IMR-90 (cell line): ENCODE measurements around the gene FMNL3. TPM values are rescaled to one million over a fixed set of nuclear protein-coding genes. Genes with fewer than 3 reads are reported as not detected.

Experiments used
- ATAC-seq: fragments of 200-7000 bp; cut with Tn5 transposase; 2 replicates; pipeline ENCODE4 v1.9.1; 2020; ENCODE audit warnings: low read depth, mild to moderate bottlenecking, moderate library complexity
- BruUV-seq: library from RNA; stranded (reverse); fragments of 400-500 nt; replicated peaks from 2 replicates; lab custom pipeline; 2021; lab: Mats Ljungman, UMichigan
- CTCF ChIA-PET: fragments of 300-600 bp; formaldehyde crosslinking; extraction: SDS; loops from one replicate; lab custom pipeline; 2021; ENCODE audit warnings: antibody characterized with exemption; lab: Yijun Ruan, JAX
- POLR2A ChIA-PET: fragments of 300-600 bp; sonication (Branson Sonifier 250); formaldehyde crosslinking; loops from one replicate; lab custom pipeline; 2022; ENCODE audit warnings: antibody characterized with exemption; ENCODE audit not compliant: unreplicated experiment; lab: Charles Lee
- DNase-seq: peaks from one replicate; pipeline ENCODE4 v3.0.0; 2013
- H2AFZ ChIP-seq: replicated peaks from 2 replicates; pipeline ENCODE3; 2013; ENCODE audit warnings: low read length, mild to moderate bottlenecking; ENCODE audit not compliant: poor library complexity
- H2AK5ac ChIP-seq: 2 replicates; pipeline ENCODE4 v1.6.1; 2013; ENCODE audit warnings: low read depth, low read length, inconsistent platforms
- H2AK9ac ChIP-seq: replicated peaks from 2 replicates; pipeline ENCODE3; 2013; ENCODE audit warnings: mild to moderate bottlenecking, low read depth, low read length, moderate library complexity; ENCODE audit not compliant: poor library complexity
- H2BK120ac ChIP-seq: 2 replicates; pipeline ENCODE4 v1.6.1; 2013; ENCODE audit warnings: low read depth, low read length, inconsistent platforms
- H2BK15ac ChIP-seq: 3 replicates; pipeline ENCODE4 v1.6.1; 2013; ENCODE audit warnings: low read depth, low read length, inconsistent platforms
- H2BK20ac ChIP-seq: 2 replicates; pipeline ENCODE4 v1.6.1; 2013; ENCODE audit warnings: low read depth, mild to moderate bottlenecking, inconsistent platforms, low read length, moderate library complexity
- H2BK5ac ChIP-seq: 2 replicates; pipeline ENCODE4 v1.6.1; 2013; ENCODE audit warnings: mild to moderate bottlenecking, low read depth, low read length, inconsistent platforms; ENCODE audit not compliant: poor library complexity, severe bottlenecking
- H3K14ac ChIP-seq: replicated peaks from 2 replicates; pipeline ENCODE4 v1.6.1; 2013; ENCODE audit warnings: low read depth, low read length, inconsistent platforms
- H3K18ac ChIP-seq: 2 replicates; pipeline ENCODE4 v1.6.1; 2013; ENCODE audit warnings: low read depth, low read length, control low read depth
- H3K23ac ChIP-seq: 2 replicates; pipeline ENCODE4 v1.6.1; 2013; ENCODE audit warnings: low read depth, low read length, inconsistent platforms
- H3K27ac ChIP-seq: 2 replicates; pipeline ENCODE4 v1.5.1; 2013; ENCODE audit warnings: mild to moderate bottlenecking, control low read depth, low read length; ENCODE audit not compliant: insufficient read depth
- H3K27me3 ChIP-seq: 2 replicates; pipeline ENCODE4 v1.6.1; 2013; ENCODE audit warnings: low read length; ENCODE audit not compliant: control insufficient read depth, insufficient read depth
- H3K36me3 ChIP-seq: 2 replicates; pipeline ENCODE4 v1.6.1; 2013; ENCODE audit warnings: low read length, mixed read lengths; ENCODE audit not compliant: control insufficient read depth, insufficient read depth
- H3K4ac ChIP-seq: 2 replicates; pipeline ENCODE4 v1.6.1; 2013; ENCODE audit warnings: low read depth, low read length, inconsistent platforms
- H3K4me1 ChIP-seq: 2 replicates; pipeline ENCODE4 v1.6.1; 2013; ENCODE audit warnings: low read length, mixed read lengths; ENCODE audit not compliant: control insufficient read depth, insufficient read depth
- H3K4me2 ChIP-seq: 2 replicates; pipeline ENCODE4 v1.6.1; 2013; ENCODE audit warnings: low read depth, mild to moderate bottlenecking, control low read depth, low read length, moderate library complexity
- H3K4me3 ChIP-seq: 2 replicates; pipeline ENCODE4 v1.5.1; 2013; ENCODE audit warnings: low read depth, mild to moderate bottlenecking, control low read depth, low read length, moderate library complexity; ENCODE audit not compliant: insufficient read depth
- H3K56ac ChIP-seq: 2 replicates; pipeline ENCODE4 v1.6.1; 2013; ENCODE audit warnings: low read length, inconsistent platforms; ENCODE audit not compliant: insufficient read depth; ENCODE audit errors: extremely low read depth
- H3K79me1 ChIP-seq, 2 experiments: 2 replicates each; pipeline ENCODE4 v1.6.1; 2013; ENCODE audit warnings: low read length in 2 of 2, inconsistent platforms in 1 of 2, low read depth in 1 of 2
- H3K9ac ChIP-seq: 2 replicates; pipeline ENCODE4 v1.6.1; 2013; ENCODE audit warnings: low read depth, low read length, control low read depth
- H3K9me1 ChIP-seq: 2 replicates; pipeline ENCODE4 v1.6.1; 2013; ENCODE audit warnings: low read length, inconsistent platforms; ENCODE audit not compliant: insufficient read depth
- H3K9me3 ChIP-seq: 2 replicates; pipeline ENCODE4 v1.6.1; 2013; ENCODE audit warnings: low read length; ENCODE audit not compliant: control insufficient read depth, insufficient read depth
- H4K20me1 ChIP-seq: 2 replicates; pipeline ENCODE4 v1.6.1; 2013; ENCODE audit warnings: low read length, inconsistent platforms; ENCODE audit not compliant: insufficient read depth
- H4K5ac ChIP-seq: 2 replicates; pipeline ENCODE4 v1.6.1; 2013; ENCODE audit warnings: mild to moderate bottlenecking, low read depth, low read length, control low read depth
- H4K8ac ChIP-seq, 2 experiments: 2 replicates each; pipeline ENCODE4 v1.6.1; 2013; ENCODE audit warnings: low read depth in 2 of 2, low read length in 2 of 2, control low read depth in 1 of 2, inconsistent platforms in 1 of 2
- H4K91ac ChIP-seq: 2 replicates; pipeline ENCODE4 v1.6.1; 2013; ENCODE audit warnings: low read depth, low read length, inconsistent platforms; ENCODE audit not compliant: insufficient read depth
- BHLHE40 ChIP-seq: fragments of 150-350 bp; IDR thresholded peaks from 2 replicates; pipeline ENCODE4 v1.6.1; 2016; ENCODE audit warnings: mild to moderate bottlenecking, low read depth, low read length
- CEBPB ChIP-seq: IDR thresholded peaks from 2 replicates; pipeline ENCODE4 v1.6.1; 2012; ENCODE audit warnings: low read depth, low read length, improper control_type of control experiment
- CHD1 ChIP-seq: IDR thresholded peaks from 2 replicates; pipeline ENCODE4 v1.6.1; 2012; ENCODE audit warnings: low read depth, low read length, improper control_type of control experiment
- ELK1 ChIP-seq: fragments of 150-350 bp; IDR thresholded peaks from 2 replicates; pipeline ENCODE4 v1.6.1; 2016; ENCODE audit warnings: low read depth, mild to moderate bottlenecking, low read length, moderate library complexity, borderline replicate concordance
- FOS ChIP-seq: fragments of 150-350 bp; IDR thresholded peaks from 2 replicates; pipeline ENCODE4 v1.6.1; 2016; ENCODE audit warnings: low read depth, low read length
- MAFK ChIP-seq: IDR thresholded peaks from 2 replicates; pipeline ENCODE4 v1.6.1; 2012; ENCODE audit warnings: low read depth, low read length, improper control_type of control experiment
- MAZ ChIP-seq: IDR thresholded peaks from 2 replicates; pipeline ENCODE4 v1.6.1; 2012; ENCODE audit warnings: low read depth, mild to moderate bottlenecking, low read length, improper control_type of control experiment, moderate library complexity, borderline replicate concordance
- MXI1 ChIP-seq: IDR thresholded peaks from 2 replicates; pipeline ENCODE4 v1.6.1; 2012; ENCODE audit warnings: low read depth, mild to moderate bottlenecking, low read length, moderate library complexity, borderline replicate concordance
- NFE2L2 ChIP-seq: fragments of 150-350 bp; IDR thresholded peaks from 2 replicates; pipeline ENCODE4 v1.6.1; 2016; ENCODE audit warnings: low read depth, mild to moderate bottlenecking, low read length
- POLR2A ChIP-seq: IDR thresholded peaks from 2 replicates; pipeline ENCODE4 v1.6.1; 2012; ENCODE audit warnings: mild to moderate bottlenecking, low read depth, low read length
- RAD21 ChIP-seq: IDR thresholded peaks from 2 replicates; pipeline ENCODE4 v1.6.1; 2012; ENCODE audit warnings: low read length, improper control_type of control experiment
- RCOR1 ChIP-seq: IDR thresholded peaks from 2 replicates; pipeline ENCODE4 v1.6.1; 2012; ENCODE audit warnings: mild to moderate bottlenecking, low read length, improper control_type of control experiment; ENCODE audit not compliant: insufficient replicate concordance
- RFX5 ChIP-seq: IDR thresholded peaks from 2 replicates; pipeline ENCODE4 v1.8.0; 2012; ENCODE audit warnings: low read depth, mild to moderate bottlenecking, low read length, moderate library complexity
- SMC3 ChIP-seq: fragments of 150-350 bp; IDR thresholded peaks from 2 replicates; pipeline ENCODE4 v1.6.1; 2016; ENCODE audit warnings: low read depth, mild to moderate bottlenecking, antibody characterized with exemption, low read length, moderate library complexity
- WGBS, 2 experiments: methylation state at CpG; one replicate each; pipeline versions ENCODE4 v1.1.5 to v1.1.7; 2013; ENCODE audit warnings: missing lambda C conversion rate in 2 of 2; ENCODE audit not compliant: insufficient read length in 1 of 2; ENCODE audit errors: extremely low coverage in 2 of 2; 5-methylcytosine and 5-hydroxymethylcytosine counted together
- dilution Hi-C: fragments of 300-500 bp; cut with HindIII; formaldehyde crosslinking; loops from one replicate; pipeline ENCODE4 v1.14.3; 2018; ENCODE audit warnings: low sequenced_read_pairs; ENCODE audit not compliant: unreplicated experiment
- in situ Hi-C: fragments of 300-500 bp; cut with MboI; formaldehyde crosslinking; loops from 3 replicates; pipeline ENCODE4 v1.14.3; 2019; ENCODE audit warnings: low sequenced_read_pairs, inconsistent platforms, mixed read lengths
- intact Hi-C: fragments of 100-400 bp; cut with micrococcal nuclease; formaldehyde crosslinking; loops from 2 replicates; pipeline ENCODE4 v1.10.0; 2022
- polyA plus RNA-seq, 3 experiments: library from polyadenylated mRNA; depleted of rRNA; stranded (reverse); fragments of >200 nt; gene quantifications; 2 replicates each; pipeline ENCODE4 v1.2.3, GENCODE V29; 2012; ENCODE audit warnings: low replicate concordance in 1 of 3
- total RNA-seq: library from RNA; depleted of rRNA; stranded (reverse); fragments of >200 nt; gene quantifications from 2 replicates; pipeline ENCODE4 v1.2.3, GENCODE V29; 2012
- TF ChIP-seq, protein P1 (sequence below): fragments of 150-350 bp; IDR thresholded peaks from 2 replicates; pipeline ENCODE4 v1.6.1; 2017; ENCODE audit warnings: mild to moderate bottlenecking, antibody characterized with exemption, low read length, low read depth
- TF ChIP-seq, protein P2 (sequence below): conservative IDR thresholded peaks from 2 replicates; pipeline ENCODE4 v1.5.1; 2012; ENCODE audit warnings: mild to moderate bottlenecking, low read depth, low read length, improper control_type of control experiment

The FMNL3 gene
- total and polyA plus RNA-seq, 2 of the 4 experiments (the other 2 are of a cell fraction), result 16.3 to 36.4 TPM

GRCh38 chr12:49626836-49627235, 80.4 kb downstream of the FMNL3 start:
- no peak for TF ChIP-seq POLR2A
- TF ChIP-seq ELK1, result no peak
- no peak for TF ChIP-seq NFE2L2
- TF ChIP-seq MAFK, result no peak
- TF ChIP-seq RFX5, result no peak
- no peak for TF ChIP-seq CEBPB
- TF ChIP-seq SMC3, result no peak
- no peak for TF ChIP-seq RCOR1
- no peak for TF ChIP-seq BHLHE40
- TF ChIP-seq, protein P1, sequence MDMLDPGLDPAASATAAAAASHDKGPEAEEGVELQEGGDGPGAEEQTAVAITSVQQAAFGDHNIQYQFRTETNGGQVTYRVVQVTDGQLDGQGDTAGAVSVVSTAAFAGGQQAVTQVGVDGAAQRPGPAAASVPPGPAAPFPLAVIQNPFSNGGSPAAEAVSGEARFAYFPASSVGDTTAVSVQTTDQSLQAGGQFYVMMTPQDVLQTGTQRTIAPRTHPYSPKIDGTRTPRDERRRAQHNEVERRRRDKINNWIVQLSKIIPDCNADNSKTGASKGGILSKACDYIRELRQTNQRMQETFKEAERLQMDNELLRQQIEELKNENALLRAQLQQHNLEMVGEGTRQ, result no peak
- TF ChIP-seq MAZ, result no peak
- TF ChIP-seq MXI1, result no peak
- no peak for TF ChIP-seq FOS
- TF ChIP-seq, protein P2, sequence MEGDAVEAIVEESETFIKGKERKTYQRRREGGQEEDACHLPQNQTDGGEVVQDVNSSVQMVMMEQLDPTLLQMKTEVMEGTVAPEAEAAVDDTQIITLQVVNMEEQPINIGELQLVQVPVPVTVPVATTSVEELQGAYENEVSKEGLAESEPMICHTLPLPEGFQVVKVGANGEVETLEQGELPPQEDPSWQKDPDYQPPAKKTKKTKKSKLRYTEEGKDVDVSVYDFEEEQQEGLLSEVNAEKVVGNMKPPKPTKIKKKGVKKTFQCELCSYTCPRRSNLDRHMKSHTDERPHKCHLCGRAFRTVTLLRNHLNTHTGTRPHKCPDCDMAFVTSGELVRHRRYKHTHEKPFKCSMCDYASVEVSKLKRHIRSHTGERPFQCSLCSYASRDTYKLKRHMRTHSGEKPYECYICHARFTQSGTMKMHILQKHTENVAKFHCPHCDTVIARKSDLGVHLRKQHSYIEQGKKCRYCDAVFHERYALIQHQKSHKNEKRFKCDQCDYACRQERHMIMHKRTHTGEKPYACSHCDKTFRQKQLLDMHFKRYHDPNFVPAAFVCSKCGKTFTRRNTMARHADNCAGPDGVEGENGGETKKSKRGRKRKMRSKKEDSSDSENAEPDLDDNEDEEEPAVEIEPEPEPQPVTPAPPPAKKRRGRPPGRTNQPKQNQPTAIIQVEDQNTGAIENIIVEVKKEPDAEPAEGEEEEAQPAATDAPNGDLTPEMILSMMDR, result no peak
- TF ChIP-seq RAD21, result no peak
- TF ChIP-seq CHD1, result no peak
- DNase-seq, result no peak
- Histone ChIP-seq H3K56ac (no peak overlapping the region), H2BK15ac (no peak overlapping the region), H4K8ac (no peak overlapping the region), H3K27ac (no peak overlapping the region), H3K79me1 (peaks cover 3 to 9% of the 10 kb centered on the region in 2 experiments; a peak in 3 of 4 replicates), H4K91ac (no peak overlapping the region), H3K14ac (no peak overlapping the region), H3K9ac (no peak overlapping the region), H3K4ac (no peak overlapping the region), H3K4me2 (no peak overlapping the region), H2AK9ac (no peak overlapping the region), H3K36me3 (peaks cover 2% of the 10 kb centered on the region; the same call in 1 of the 2 replicates), H3K27me3 (no peaks in the 10 kb centered on the region), H2BK20ac (no peak overlapping the region), H2AK5ac (no peak overlapping the region), H4K20me1 (no peaks in the 10 kb centered on the region), H3K9me3 (no peaks in the 10 kb centered on the region), H2AFZ (no peak overlapping the region), H2BK120ac (no peak overlapping the region), H2BK5ac (no peak overlapping the region), H3K23ac (no peak overlapping the region), H3K9me1 (0 out of 2 replicates have a peak, but pooled peaks cover 3% of the 10 kb centered on the region), H3K4me1 (peaks cover 9% of the 10 kb centered on the region), H4K5ac (no peak overlapping the region), H3K4me3 (no peak overlapping the region), H3K18ac (no peak overlapping the region)
- in situ Hi-C loops, result no loop called here
- no peak for ATAC-seq
- dilution Hi-C loops, result no loop called here
- WGBS, 2 experiments, result no CpG with 5 or more reads among the region's 1 CpG
- POLR2A ChIA-PET, result no interaction called here
- BruUV-seq, result no TSS peak
- intact Hi-C loops, result no loop called here
- CTCF ChIA-PET, result no interaction called here
